ES-I3 (cell line): Measurements from ENCODE around the gene FOXC2.

Experiments used
- H3K36me3 ChIP-seq: 2 replicates; pipeline ENCODE4 v1.6.1; 2013; ENCODE audit warnings: mild to moderate bottlenecking, low read length, control low read depth, moderate library complexity; ENCODE audit not compliant: insufficient read depth
- H3K4me1 ChIP-seq: 2 replicates; pipeline ENCODE4 v1.6.1; 2013; ENCODE audit warnings: mild to moderate bottlenecking, control low read depth, low read length; ENCODE audit not compliant: insufficient read depth
- H3K9ac ChIP-seq: 2 replicates; pipeline ENCODE4 v1.6.1; 2013; ENCODE audit warnings: low read depth, mild to moderate bottlenecking, low read length, moderate library complexity
- H3K9me3 ChIP-seq: 2 replicates; pipeline ENCODE4 v1.6.1; 2013; ENCODE audit warnings: mild to moderate bottlenecking, low read length, moderate library complexity; ENCODE audit not compliant: control insufficient read depth, insufficient read depth

FOXC2 gene

GRCh38 chr16:86570558-86571529, 4.2 kb downstream of the FOXC2 start:
- H3K36me3 ChIP-seq, result no peaks in the 10 kb centered on the region
- H3K9ac ChIP-seq, result peak overlapping the region; percentile 23; the same call in 1 of the 2 replicates
- peaks cover 36% of the 10 kb centered on the region for H3K4me1 ChIP-seq
- no peaks in the 10 kb centered on the region; the same call in 1 of the 2 replicates for H3K9me3 ChIP-seq

- Histone ChIP-seq H3K9me3 (no peaks in the 10 kb centered on the region; the same call in 1 of the 2 replicates), H3K36me3 (no peaks in the 10 kb centered on the region), H3K4me1 (peaks cover 36% of the 10 kb centered on the region), H3K9ac (no peak overlapping the region)
Measured at GRCh38 chr16:86571530-86571915, 4.9 kb downstream of the FOXC2 start.

GRCh38 chr16:86572041-86572521, 5.5 kb downstream of the FOXC2 start:
- peaks cover 36% of the 10 kb centered on the region for H3K4me1 ChIP-seq
- no peak overlapping the region for H3K9ac ChIP-seq
- H3K9me3 ChIP-seq, result no peaks in the 10 kb centered on the region; the same call in 1 of the 2 replicates
- H3K36me3 ChIP-seq, result no peaks in the 10 kb centered on the region

GRCh38 chr16:86572606-86573005, 6.0 kb downstream of the FOXC2 start:
- peaks cover 36% of the 10 kb centered on the region for H3K4me1 ChIP-seq
- no peaks in the 10 kb centered on the region; the same call in 1 of the 2 replicates for H3K9me3 ChIP-seq
- no peak overlapping the region for H3K9ac ChIP-seq
- no peaks in the 10 kb centered on the region for H3K36me3 ChIP-seq

DNA sequence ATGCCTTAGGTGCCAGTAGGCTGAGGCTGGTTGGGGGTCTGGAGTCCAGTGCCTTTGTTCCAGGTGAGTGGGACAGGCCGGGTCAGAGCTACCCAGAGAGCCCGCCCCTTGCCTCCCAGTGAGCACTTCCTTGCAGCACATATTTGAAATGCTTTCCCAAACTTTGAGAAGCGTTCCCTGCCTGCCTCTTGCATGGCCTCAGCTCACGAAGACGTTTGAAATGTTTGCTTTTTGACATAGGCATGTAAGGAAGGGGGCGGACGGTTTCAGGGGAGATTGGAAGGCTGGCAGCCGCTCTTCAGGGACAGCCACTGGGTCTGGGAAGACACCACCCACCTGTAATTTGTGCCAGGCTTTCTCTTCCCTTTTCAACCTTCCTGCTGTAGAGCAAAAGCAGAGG, 6.6 kb downstream of the FOXC2 start:
- no peaks in the 10 kb centered on the region; the same call in 1 of the 2 replicates for H3K9me3 ChIP-seq
- peaks cover 36% of the 10 kb centered on the region for H3K4me1 ChIP-seq
- no peak overlapping the region for H3K9ac ChIP-seq
- no peaks in the 10 kb centered on the region for H3K36me3 ChIP-seq

DNA sequence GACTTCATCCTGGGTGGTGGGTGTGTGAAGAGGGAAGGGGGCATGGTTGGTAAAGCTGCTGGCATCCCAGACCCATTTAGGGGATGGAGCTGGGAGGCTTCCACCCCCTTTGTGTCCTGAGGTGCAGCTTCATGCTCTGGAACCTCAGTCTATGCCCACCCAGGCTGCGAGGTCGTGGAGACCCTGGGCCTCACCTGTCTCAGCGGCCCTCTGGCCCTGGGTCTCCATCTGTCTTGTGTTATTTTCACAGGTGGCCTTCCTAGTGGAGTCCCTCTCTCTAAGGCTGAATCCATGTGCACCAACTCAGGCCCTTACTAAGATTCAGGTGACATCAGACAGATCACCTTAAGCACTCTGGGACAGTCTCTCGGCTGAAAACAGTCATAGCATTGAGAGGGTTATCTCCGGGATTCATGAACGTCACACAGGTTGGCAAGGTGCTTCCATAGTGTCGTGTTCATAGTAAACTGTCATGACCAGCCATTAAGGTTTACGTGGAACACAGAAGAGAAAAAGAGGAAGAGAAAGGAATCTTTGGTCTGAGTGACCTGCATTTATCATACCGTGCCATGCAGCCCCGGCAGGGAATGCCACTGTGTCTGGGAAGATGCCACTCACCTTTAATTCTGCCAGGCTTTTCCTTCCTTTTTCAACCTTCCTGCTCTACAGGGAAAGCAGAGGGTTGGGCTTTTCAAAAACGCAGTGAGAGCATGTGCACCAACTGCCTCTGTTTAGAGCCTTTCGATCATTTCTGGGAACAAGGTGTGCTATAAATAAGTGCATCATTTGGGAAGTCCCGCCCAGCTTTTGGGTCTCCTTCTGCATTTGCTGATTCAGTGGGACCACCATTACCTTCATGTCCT, 7.2 kb downstream of the FOXC2 start:
- Histone ChIP-seq H3K9me3 (no peaks in the 10 kb centered on the region), H3K36me3 (no peaks in the 10 kb centered on the region), H3K9ac (no peak overlapping the region), H3K4me1 (peaks cover 36% of the 10 kb centered on the region)

DNA sequence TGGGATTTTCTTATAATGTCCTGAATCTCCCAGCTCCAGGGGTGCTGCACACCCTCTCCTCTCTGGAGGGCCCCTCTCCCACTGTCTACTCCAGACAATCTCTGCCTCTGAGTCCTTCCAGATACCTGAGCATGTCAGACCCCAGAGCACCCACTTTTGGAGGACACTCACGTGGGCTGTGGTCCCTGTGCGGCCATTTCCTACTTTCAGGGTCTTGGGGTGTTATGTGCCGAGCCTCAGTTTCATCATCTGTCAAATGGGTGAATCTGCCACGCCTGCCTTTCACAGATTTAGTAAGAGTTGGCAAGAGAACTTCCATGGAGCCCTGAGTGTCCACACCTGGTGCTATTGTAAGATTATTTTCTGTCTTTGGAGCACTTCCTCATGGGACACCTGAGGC, 8.0 kb downstream of the FOXC2 start:
- peaks cover 36% of the 10 kb centered on the region for H3K4me1 ChIP-seq
- H3K9me3 ChIP-seq, result no peaks in the 10 kb centered on the region
- no peaks in the 10 kb centered on the region for H3K36me3 ChIP-seq
- no peak overlapping the region for H3K9ac ChIP-seq

GRCh38 chr16:86575095-86575685, 8.6 kb downstream of the FOXC2 start:
- peak overlapping the region; percentile 83; the same call in 1 of the 2 replicates for H3K9ac ChIP-seq
- H3K36me3 ChIP-seq, result no peaks in the 10 kb centered on the region
- H3K9me3 ChIP-seq, result no peaks in the 10 kb centered on the region
- peaks cover 32% of the 10 kb centered on the region for H3K4me1 ChIP-seq

- H3K9me3 ChIP-seq, result no peaks in the 10 kb centered on the region
- peak overlapping the region; percentile 83; the same call in 1 of the 2 replicates for H3K9ac ChIP-seq
- no peaks in the 10 kb centered on the region for H3K36me3 ChIP-seq
- peaks cover 25% of the 10 kb centered on the region for H3K4me1 ChIP-seq
Measured at GRCh38 chr16:86575754-86576557, 9.3 kb downstream of the FOXC2 start.

GRCh38 chr16:86576591-86577313, 10.1 kb downstream of the FOXC2 start:
- Histone ChIP-seq H3K4me1 (peaks cover 17% of the 10 kb centered on the region), H3K36me3 (no peaks in the 10 kb centered on the region; the same call in 1 of the 2 replicates), H3K9me3 (no peaks in the 10 kb centered on the region), H3K9ac (peak overlapping the region; percentile 83)

DNA sequence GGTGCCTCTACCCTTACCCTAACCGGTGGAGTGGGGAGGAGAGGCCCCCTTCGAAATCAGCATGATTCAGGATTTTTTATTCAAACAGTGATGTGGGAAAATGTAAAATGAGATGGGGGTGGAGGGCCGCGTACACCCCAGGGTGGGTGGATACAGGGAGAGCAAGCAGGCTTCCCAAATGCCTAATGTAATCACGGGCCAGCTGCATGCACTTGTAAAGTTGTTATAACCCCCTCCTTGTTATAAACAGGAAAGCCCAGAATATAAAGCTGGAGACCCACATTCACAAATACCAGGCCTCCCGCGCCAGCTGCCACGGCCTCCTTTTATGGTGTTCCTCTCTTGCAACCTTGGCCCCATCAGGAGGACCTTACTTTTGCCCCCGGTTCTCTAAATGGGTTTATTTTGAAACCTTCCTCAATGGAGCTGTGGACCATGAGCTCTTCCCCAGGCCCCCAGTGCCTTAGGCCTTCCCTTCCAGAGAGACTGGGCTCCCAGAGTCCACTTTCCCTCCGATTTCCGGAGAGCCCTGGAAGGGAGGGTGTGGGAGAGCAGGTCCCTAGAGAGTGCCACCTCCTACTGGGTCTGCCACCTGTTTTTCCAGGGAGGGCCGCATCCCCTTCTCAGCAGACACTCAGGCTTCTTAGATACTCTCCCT, 10.8 kb downstream of the FOXC2 start:
- H3K9ac ChIP-seq, result peak overlapping the region; percentile 83; the same call in 1 of the 2 replicates
- no peaks in the 10 kb centered on the region; the same call in 1 of the 2 replicates for H3K36me3 ChIP-seq
- H3K9me3 ChIP-seq, result no peaks in the 10 kb centered on the region
- peaks cover 16% of the 10 kb centered on the region for H3K4me1 ChIP-seq

- Histone ChIP-seq H3K9me3 (no peaks in the 10 kb centered on the region), H3K9ac (peak within 1 kb of the TSS; percentile 83), H3K4me1 (peaks cover 10% of the 10 kb centered on the region), H3K36me3 (no peaks in the 10 kb centered on the region; the same call in 1 of the 2 replicates)
Measured at GRCh38 chr16:86578061-86578599, 11.5 kb downstream of the FOXC2 start, which contains the start of gene FOXL1. Gene FOXL1 (plus strand): TSS chr16:86578549. CDS start chr16:86578724, 175 bp downstream.
